Measurements from ENCODE around the gene ILF2. TPM values are rescaled to one million over a fixed set of nuclear protein-coding genes. Genes with fewer than 3 reads are reported as not detected.

Gene ILF2
- total RNA-seq, 2 donors from 2014 or later: 116 to 122 TPM

- H3K27ac ChIP-seq: peak overlapping the region in 1 of 2 donors; percentile 16
- DNase-seq (ENCODE audit: low spot score): no peak
- WGBS: 65% methylated on average over 5 of the region's 5 CpGs
These were observed 53.9 kb downstream of the ILF2 start for GRCh38 chr1:153616917-153617311.

GRCh38 chr1:153616144-153616916 lies 54.5 kb downstream of the ILF2 start, which contains the start of gene S100A14:
TSS of gene S100A14 (minus strand) at chr1:153616325. CDS start at chr1:153615858, 467 bp downstream.
- no peaks in the 10 kb centered on the region for H3K9me3 ChIP-seq
- TF ChIP-seq POLR2AphosphoS5 (IDR thresholded peaks at IDR 0.05) (peak; percentile 17), POLR2A (IDR thresholded peaks at IDR 0.05) (peak; percentile 37), CTCF (IDR thresholded peaks at IDR 0.05) (no peak)
- 56% methylated on average over 10 of the region's 10 CpGs for WGBS
- H3K4me3 ChIP-seq: no peak within 1 kb of the TSS
- intact Hi-C loops (cut with DNase I): no loop called here
- H3K27ac ChIP-seq: peak within 1 kb of the TSS in 1 of 2 donors; percentile 16
- H3K36me3 ChIP-seq: no peaks in the 10 kb centered on the region
- DNase-seq (ENCODE audit: low spot score): peak; percentile 60
- H3K27me3 ChIP-seq (replicated peaks; ENCODE audit: insufficient read depth): no peaks in the 10 kb centered on the region
- H3K4me1 ChIP-seq (replicated peaks): no peaks in the 10 kb centered on the region

More at GRCh38 chr1:153616917-153617311, 53.9 kb downstream of the ILF2 start:
- Histone ChIP-seq H3K4me1 (replicated peaks) (no peaks in the 10 kb centered on the region), H3K4me3 (no peak overlapping the region), H3K27me3 (replicated peaks; ENCODE audit: insufficient read depth) (no peaks in the 10 kb centered on the region), H3K9me3 (no peaks in the 10 kb centered on the region), H3K36me3 (no peaks in the 10 kb centered on the region)
- intact Hi-C loops (cut with DNase I): no loop called here
- TF ChIP-seq POLR2A (IDR thresholded peaks at IDR 0.05): no peak
- TF ChIP-seq POLR2AphosphoS5 (IDR thresholded peaks at IDR 0.05): no peak
- no peak for TF ChIP-seq CTCF (IDR thresholded peaks at IDR 0.05)

GRCh38 chr1:153615406-153615805 lies 55.4 kb downstream of the ILF2 start:
- no peaks in the 10 kb centered on the region for H3K9me3 ChIP-seq
- 56% methylated on average over 2 of the region's 2 CpGs for WGBS
- H3K27ac ChIP-seq: no peak overlapping the region
- no peaks in the 10 kb centered on the region for H3K36me3 ChIP-seq
- no peaks in the 10 kb centered on the region for H3K4me1 ChIP-seq (replicated peaks)
- no peaks in the 10 kb centered on the region for H3K27me3 ChIP-seq (replicated peaks; ENCODE audit: insufficient read depth)
- TF ChIP-seq POLR2AphosphoS5 (IDR thresholded peaks at IDR 0.05) (no peak), POLR2A (IDR thresholded peaks at IDR 0.05) (no peak), CTCF (IDR thresholded peaks at IDR 0.05) (no peak)
- intact Hi-C loops (cut with DNase I): no loop called here
- H3K4me3 ChIP-seq: no peak overlapping the region
- no peak for DNase-seq (ENCODE audit: low spot score)

- TF ChIP-seq CTCF (IDR thresholded peaks at IDR 0.05): no peak
- TF ChIP-seq POLR2AphosphoS5 (IDR thresholded peaks at IDR 0.05): no peak
- no peak for TF ChIP-seq POLR2A (IDR thresholded peaks at IDR 0.05)
- Histone ChIP-seq H3K4me3 (no peak overlapping the region), H3K27ac (no peak overlapping the region), H3K4me1 (replicated peaks) (no peaks in the 10 kb centered on the region), H3K9me3 (no peaks in the 10 kb centered on the region), H3K36me3 (no peaks in the 10 kb centered on the region), H3K27me3 (replicated peaks; ENCODE audit: insufficient read depth) (no peaks in the 10 kb centered on the region)
- DNase-seq (ENCODE audit: low spot score): no peak
- intact Hi-C loops (cut with DNase I): no loop called here
- WGBS: 81% methylated on average over 7 of the region's 7 CpGs
These were observed 55.9 kb downstream of the ILF2 start for GRCh38 chr1:153614906-153615305.

Data from prostate gland (tissue), 2 donors.